ENCODE measurements around the gene LHFPL3.

Gene LHFPL3

GRCh38 chr7:104902183-104902582 is 573.8 kb downstream of the LHFPL3 start:
- TF ChIP-seq CTCF (conservative IDR thresholded peaks at IDR 0.05), result no peak
- H3K27ac ChIP-seq, result no peak overlapping the region

GRCh38 chr7:104903044-104903443 is 574.6 kb downstream of the LHFPL3 start:
- TF ChIP-seq CTCF (conservative IDR thresholded peaks at IDR 0.05), result no peak
- H3K27ac ChIP-seq, result no peak overlapping the region

GRCh38 chr7:104903846-104904245 is 575.4 kb downstream of the LHFPL3 start:
- TF ChIP-seq CTCF (conservative IDR thresholded peaks at IDR 0.05), result no peak
- no peak overlapping the region for H3K27ac ChIP-seq

GRCh38 chr7:104906032-104906431 is 577.6 kb downstream of the LHFPL3 start:
- H3K27ac ChIP-seq, result no peak overlapping the region
- no peak for TF ChIP-seq CTCF (conservative IDR thresholded peaks at IDR 0.05)

GRCh38 chr7:104906556-104906955 is 578.2 kb downstream of the LHFPL3 start:
- H3K27ac ChIP-seq, result no peak overlapping the region
- no peak for TF ChIP-seq CTCF (conservative IDR thresholded peaks at IDR 0.05)

GRCh38 chr7:104908636-104909035 is 580.2 kb downstream of the LHFPL3 start:
- H3K27ac ChIP-seq, result no peak overlapping the region
- no peak for TF ChIP-seq CTCF (conservative IDR thresholded peaks at IDR 0.05)

GRCh38 chr7:104909096-104909495 is 580.7 kb downstream of the LHFPL3 start:
- TF ChIP-seq CTCF (conservative IDR thresholded peaks at IDR 0.05), result no peak
- no peak overlapping the region for H3K27ac ChIP-seq

GRCh38 chr7:104914421-104914820 is 586.0 kb downstream of the LHFPL3 start:
- TF ChIP-seq CTCF (conservative IDR thresholded peaks at IDR 0.05), result no peak
- no peak overlapping the region for H3K27ac ChIP-seq

All from VCaP (cell line).